Measurements from ENCODE around the gene HELZ.
A peak's percentile ranks its signal among the peaks of the same experiment; 100 is the strongest.
"Not testable (repeated sequence)": the region's sequence is repeated elsewhere in the genome, so short reads cannot be mapped to it uniquely, and the experiment has no call there.

The HELZ gene

GRCh38 chr17:67183531-67183930, 61.5 kb downstream of the HELZ start:
- DNase-seq = no peak

GRCh38 chr17:67181825-67182224, 63.2 kb downstream of the HELZ start:
- DNase-seq = no peak

DNA sequence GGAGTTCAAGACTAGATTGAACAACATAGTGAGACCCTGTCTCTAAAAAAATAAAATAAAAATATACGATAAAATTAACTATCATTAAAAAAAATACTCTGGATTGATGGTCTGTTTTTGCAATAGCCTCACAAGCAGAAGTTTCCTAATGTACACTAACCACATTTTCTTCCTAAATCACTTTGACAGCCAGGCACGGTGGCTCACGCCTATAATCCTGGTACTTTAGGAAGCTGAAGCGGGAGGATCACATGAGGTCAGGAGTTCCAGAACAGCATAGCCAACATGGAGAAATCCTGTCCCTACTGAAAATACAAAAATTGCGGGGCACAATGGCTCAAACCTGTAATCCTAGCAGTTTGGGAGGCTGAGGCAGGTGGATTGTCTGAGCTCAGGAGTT, 64.7 kb downstream of the HELZ start:
- DNase-seq = no peak

DNA sequence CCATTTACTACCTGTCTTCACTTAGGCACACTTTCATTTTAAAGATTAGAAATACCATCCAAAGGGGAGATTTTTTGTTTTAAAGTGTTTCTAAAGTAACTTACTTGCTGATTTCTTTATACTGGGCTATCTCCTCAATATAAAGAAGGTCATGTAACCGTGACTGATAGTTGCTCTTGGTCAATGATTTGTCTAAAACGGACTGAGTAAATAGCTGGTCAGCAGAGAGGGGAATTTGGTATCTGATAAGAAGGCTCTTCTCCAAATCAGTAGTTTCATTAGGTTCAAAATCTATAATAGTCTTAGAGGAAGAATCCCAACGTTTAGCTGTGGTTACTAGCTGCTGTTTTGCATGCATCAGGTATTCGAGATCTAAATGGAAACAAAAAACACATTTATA, 66.4 kb downstream of the HELZ start:
- DNase-seq = no peak

DNA sequence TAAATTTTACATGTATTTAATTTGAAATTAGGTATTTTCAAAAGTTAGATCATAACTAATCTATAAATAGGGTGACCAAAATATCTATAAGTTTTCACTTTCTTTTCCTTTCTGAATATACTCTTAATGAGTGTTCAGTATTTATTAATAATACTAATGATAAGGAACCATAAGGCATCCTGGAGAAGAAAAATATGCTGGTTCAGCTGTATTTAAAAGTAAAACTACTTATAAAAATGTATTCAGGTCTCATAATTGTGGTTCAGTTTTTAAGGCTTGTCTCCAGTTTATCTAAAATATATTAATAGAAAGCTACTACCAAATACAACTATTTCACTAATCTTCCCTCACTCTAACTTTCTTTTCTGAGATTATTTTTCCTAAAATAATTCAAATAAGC, 67.3 kb downstream of the HELZ start:
- DNase-seq = no peak

DNA sequence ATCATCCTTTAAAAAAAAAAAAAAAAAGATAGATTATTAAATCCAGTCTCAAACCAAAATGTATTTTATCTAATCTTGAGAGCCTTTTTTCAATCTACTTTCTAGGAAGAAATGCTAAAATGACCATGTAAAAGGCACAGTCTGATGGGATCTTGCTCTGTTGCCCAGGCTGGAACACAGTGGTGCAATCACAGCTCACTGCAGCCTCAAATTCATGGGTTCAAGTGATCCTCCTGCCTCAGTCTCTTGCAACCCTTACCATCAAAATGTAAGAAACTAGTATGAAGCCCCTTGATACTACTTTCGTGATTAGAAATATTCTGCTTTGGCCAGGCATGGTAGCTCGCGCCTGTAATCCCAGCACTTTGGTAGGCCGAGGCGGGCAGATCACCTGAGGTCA, 70.8 kb downstream of the HELZ start:
- no peak for DNase-seq

- no peak for DNase-seq
These were observed 73.4 kb downstream of the HELZ start for GRCh38 chr17:67171560-67171959.

DNA sequence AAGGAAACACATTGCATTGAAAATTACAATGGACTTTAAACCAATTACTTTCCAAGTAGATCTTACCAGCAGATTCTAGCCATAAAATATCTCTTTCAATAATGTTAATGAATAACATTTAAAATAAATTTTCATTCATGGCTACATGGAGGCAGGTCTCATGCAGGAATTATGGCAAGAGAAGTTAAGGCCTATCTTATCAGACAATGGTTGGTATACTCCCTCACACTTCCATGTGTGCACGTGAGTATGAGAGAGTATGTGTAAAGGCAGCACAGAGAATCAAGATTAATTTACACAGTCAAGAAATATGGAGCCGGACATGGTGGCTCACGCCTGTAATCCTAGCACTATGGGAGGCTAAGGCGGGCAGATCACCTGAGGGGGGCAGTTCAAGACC, 76.5 kb downstream of the HELZ start:
- no peak for DNase-seq

DNA sequence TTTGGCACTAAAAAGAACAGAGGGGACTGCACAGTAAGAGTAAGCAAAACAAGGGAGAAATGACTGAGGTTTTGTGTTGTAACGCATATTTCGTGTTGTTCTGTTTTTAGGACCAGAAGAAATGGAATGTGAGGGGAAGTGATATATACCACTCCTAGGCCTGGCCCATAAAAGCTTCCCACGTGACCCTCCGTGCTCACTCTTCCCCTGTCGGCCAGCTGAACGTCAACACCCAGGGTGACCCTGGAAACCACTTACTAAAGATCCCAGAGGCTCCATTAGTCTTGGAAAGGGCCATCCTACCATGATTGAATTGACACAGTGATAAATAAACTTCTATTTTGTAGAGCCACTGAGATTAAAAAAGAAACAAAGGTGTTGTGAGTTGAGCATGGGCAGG, 79.8 kb downstream of the HELZ start:
- DNase-seq = peak in 1 of 2 donors; percentile 12

DNA sequence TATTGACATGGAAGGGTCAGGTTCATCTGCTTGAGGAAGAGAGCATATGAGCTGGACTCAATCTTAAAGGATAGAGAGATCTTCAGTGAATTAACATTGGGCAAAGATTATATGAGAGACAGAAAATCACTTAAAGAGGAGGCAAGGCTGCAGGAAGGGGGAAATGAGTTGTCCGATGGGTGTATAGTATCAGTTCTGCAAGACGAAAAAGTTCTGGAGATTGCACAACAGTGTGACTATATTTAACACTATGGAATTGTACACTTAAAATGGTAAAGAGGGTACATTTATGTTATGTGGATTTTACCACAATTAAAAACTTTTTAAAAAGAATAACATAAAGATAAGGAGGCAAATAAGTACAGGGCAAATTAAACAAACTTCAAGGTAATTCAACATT, 80.7 kb downstream of the HELZ start:
- DNase-seq = no peak

GRCh38 chr17:67162771-67163170, 82.2 kb downstream of the HELZ start:
- no peak for DNase-seq

DNA sequence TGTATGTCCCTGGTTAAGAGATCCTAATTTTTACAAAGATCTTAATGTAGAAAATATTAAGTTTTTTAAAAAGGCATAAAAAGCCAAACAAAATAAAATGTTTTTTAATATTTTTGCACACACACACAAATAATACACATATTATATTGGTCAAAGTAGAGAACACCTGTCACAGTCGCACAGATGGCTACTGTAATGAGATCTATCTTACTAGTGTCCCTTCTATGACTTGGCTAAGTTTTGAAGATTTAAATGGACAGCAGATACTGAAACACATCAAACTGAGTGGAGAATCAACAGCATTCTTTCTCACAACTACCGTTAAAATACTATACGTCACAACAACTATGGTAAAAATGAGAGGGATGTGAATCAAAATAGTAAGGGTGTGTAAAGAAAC, 83.4 kb downstream of the HELZ start:
- no peak for DNase-seq

DNA sequence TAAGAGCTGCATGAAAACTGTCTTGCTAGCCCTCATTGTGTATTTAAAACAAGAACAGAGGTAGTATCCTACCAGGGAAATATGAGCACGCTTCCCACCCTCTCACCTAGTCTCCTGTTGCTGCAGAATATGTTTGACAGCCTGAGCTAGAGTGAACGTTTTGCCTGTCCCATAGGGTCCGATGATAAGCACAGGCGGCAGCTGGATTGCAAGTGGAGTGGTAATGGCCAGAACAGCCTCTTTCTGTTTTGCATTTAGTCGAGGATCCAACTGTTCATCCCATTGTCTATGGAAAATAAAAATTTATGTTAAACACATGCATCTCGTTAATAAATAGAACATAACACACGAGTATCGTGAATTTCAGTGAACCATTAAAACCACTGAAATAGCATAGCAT, 84.2 kb downstream of the HELZ start:
- DNase-seq = no peak

- DNase-seq = no peak
These were observed 87.0 kb downstream of the HELZ start for GRCh38 chr17:67157732-67158639.

GRCh38 chr17:67156269-67157199, 88.5 kb downstream of the HELZ start:
- no peak for DNase-seq

- no peak for DNase-seq
These were observed 92.2 kb downstream of the HELZ start for GRCh38 chr17:67152824-67153223.

DNA sequence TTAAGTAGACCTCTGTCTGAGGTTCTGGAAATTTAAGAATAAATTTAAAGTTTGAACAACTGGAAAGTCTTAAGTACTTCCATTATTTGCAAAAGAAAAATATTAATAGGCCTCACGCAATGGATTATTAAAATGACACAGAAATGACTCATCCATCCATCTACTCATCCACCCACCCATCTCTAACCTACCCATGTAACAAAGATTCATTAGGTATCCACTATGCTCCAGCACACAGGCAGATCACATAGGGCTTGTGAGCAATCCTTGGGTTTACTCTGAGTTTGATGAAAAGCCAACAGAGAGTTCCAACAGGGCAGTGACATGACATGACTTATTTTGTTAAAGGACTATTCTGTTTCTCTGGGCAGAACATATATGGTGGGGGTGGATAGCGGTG, 93.3 kb downstream of the HELZ start:
- DNase-seq = no peak

- no peak for DNase-seq
These were observed 94.2 kb downstream of the HELZ start for GRCh38 chr17:67150826-67151225.

- DNase-seq = no peak
These were observed 96.6 kb downstream of the HELZ start for GRCh38 chr17:67148352-67148751.

DNA sequence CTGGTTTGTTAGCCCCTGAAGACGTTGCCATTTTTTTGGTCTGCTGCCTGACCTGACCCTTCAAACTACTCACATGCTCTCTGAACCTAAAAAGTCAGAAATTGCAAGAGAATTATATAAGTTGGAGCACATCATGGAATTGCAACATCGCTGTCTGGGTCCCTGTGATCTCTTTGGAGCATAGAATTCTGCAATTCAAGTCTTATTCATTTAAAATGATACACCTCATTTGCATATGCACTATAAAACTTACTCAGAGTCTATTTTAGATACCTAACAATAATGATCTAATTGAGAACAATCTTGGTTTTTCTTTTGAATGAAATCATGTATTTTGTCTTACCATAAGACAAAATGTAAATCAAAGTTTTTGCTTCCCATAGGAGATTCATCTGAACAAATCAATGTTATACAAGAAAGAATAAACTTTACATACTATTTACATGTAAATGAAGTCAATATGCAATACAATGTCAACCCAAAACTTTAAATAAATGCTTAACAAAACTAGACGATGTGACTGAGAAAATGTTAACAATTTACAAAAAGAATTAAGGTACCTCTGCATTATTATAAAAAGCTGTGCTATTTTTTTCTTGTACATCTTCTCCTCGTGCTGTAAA, 99.7 kb downstream of the HELZ start:
- DNase-seq = no peak

DNA sequence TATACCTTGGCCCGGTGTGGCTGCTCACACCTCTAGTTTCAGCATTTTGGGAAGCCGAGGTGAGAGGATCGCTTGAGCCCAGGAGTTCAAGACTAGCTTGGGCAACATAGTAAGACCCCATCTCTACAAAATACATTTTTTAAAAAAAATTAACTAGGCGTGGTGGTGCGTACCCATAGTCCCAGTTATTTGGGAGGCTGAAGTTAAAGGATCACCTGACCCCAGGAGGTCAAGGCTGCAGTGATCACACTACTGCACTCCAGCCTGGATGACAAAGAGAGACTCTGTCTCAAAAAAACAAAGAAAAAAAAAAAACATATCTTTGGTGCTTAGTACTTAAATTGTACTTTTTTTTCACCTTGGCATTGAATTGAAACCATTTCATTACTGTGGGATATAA, 101.7 kb downstream of the HELZ start:
- no peak for DNase-seq

DNA sequence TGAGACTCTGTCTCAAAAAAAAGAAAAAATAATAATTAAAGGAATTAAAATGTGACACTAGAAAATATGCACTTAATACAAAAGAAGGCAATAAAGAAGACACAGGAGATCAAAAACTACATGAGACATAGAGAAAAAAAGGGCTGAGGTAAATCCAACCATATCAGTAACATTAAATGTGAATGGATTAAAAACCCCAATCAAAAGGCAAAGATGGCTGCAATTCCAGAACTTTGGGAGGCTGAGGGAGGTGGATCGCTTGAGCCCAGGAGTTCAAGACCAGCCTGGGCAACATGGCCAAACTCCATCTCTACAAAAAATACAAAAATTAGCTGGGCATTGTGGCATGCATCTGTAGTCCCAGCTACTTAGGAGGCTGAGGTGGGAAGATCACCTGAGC, 103.0 kb downstream of the HELZ start:
- not testable (repeated sequence) for DNase-seq

Measured in bone marrow (tissue), 2 donors.